Suppressor macrophage treated with lipopolysaccharide for 4 hours (primary cell): Measurements from ENCODE around the gene ABCG1.
A peak's percentile ranks its signal among the peaks of the same experiment; 100 is the strongest.

Experiments used
- DNase-seq: peaks from one replicate; pipeline ENCODE4 v3.0.0-alpha.2; 2020

Gene ABCG1

GRCh38 chr21:42193131-42193671, 25.7 kb upstream of the ABCG1 start:
- DNase-seq, result no peak

- DNase-seq, result no peak
These were observed 25.2 kb upstream of the ABCG1 start for GRCh38 chr21:42193721-42194120.

- DNase-seq, result no peak
These were observed 24.1 kb upstream of the ABCG1 start for GRCh38 chr21:42194863-42195262.

GRCh38 chr21:42195378-42196031, 23.4 kb upstream of the ABCG1 start:
- DNase-seq, result peak; percentile 94

GRCh38 chr21:42198929-42199867, 19.7 kb upstream of the ABCG1 start:
- DNase-seq, result peak; percentile 91

- DNase-seq, result no peak
These were observed 19.0 kb upstream of the ABCG1 start for GRCh38 chr21:42199868-42200463.

GRCh38 chr21:42200906-42201614, 17.9 kb upstream of the ABCG1 start:
- no peak for DNase-seq

GRCh38 chr21:42201615-42202161, 17.3 kb upstream of the ABCG1 start:
- DNase-seq, result no peak

- DNase-seq, result no peak
These were observed 16.6 kb upstream of the ABCG1 start for GRCh38 chr21:42202321-42202720.

- no peak for DNase-seq
These were observed 15.6 kb upstream of the ABCG1 start for GRCh38 chr21:42203321-42203720.

GRCh38 chr21:42203936-42204335, 15.0 kb upstream of the ABCG1 start:
- DNase-seq, result no peak

- DNase-seq, result no peak
These were observed 11.5 kb upstream of the ABCG1 start for GRCh38 chr21:42207426-42207825.

- DNase-seq, result no peak
These were observed 10.9 kb upstream of the ABCG1 start for GRCh38 chr21:42208036-42208435.

GRCh38 chr21:42208801-42209490, 10.0 kb upstream of the ABCG1 start:
- DNase-seq, result no peak

- no peak for DNase-seq
These were observed 9.0 kb upstream of the ABCG1 start for GRCh38 chr21:42209801-42210479.

GRCh38 chr21:42212266-42212665, 6.7 kb upstream of the ABCG1 start:
- DNase-seq, result peak; percentile 37

GRCh38 chr21:42213082-42213774, 5.7 kb upstream of the ABCG1 start:
- no peak for DNase-seq

GRCh38 chr21:42214081-42214750, 4.7 kb upstream of the ABCG1 start:
- no peak for DNase-seq

GRCh38 chr21:42214921-42215320, 4.0 kb upstream of the ABCG1 start:
- DNase-seq, result no peak
